Dermis blood vessel endothelial cell (primary cell): ENCODE results near the gene SERPINB1. TPM values are rescaled to one million over a fixed set of nuclear protein-coding genes. Genes with fewer than 3 reads are reported as not detected.

Experiments
- DNase-seq: peaks from one replicate; pipeline ENCODE4 v3.0.0; 2010
- total RNA-seq: library from RNA; depleted of rRNA; stranded (reverse); fragments of >200 nt; gene quantifications from 2 replicates; pipeline ENCODE4 v1.2.3, GENCODE V29; 2014

The SERPINB1 gene
- total RNA-seq, 1 donor from 2014 or later = 32.2 TPM

GRCh38 chr6:2844008-2844407 is 2.3 kb upstream of the SERPINB1 start:
- no peak for DNase-seq

GRCh38 chr6:2843138-2843740 is 1.6 kb upstream of the SERPINB1 start:
- no peak for DNase-seq

- no peak for DNase-seq
Measured at GRCh38 chr6:2842139-2842552, 483 bp upstream of the SERPINB1 start.

GRCh38 chr6:2840749-2841061 is 958 bp downstream of the SERPINB1 start:
- DNase-seq = no peak

- no peak for DNase-seq
Measured at GRCh38 chr6:2839982-2840748, 1.5 kb downstream of the SERPINB1 start.

GRCh38 chr6:2839195-2839981 is 2.3 kb downstream of the SERPINB1 start:
- no peak for DNase-seq

- DNase-seq = no peak
Measured at GRCh38 chr6:2838251-2838650, 3.4 kb downstream of the SERPINB1 start.

GRCh38 chr6:2834262-2834661 is 7.4 kb downstream of the SERPINB1 start:
- DNase-seq = no peak

- DNase-seq = no peak
Measured at GRCh38 chr6:2831392-2831791, 10.3 kb downstream of the SERPINB1 start.

- DNase-seq = no peak
Measured at GRCh38 chr6:2830183-2830582, 11.5 kb downstream of the SERPINB1 start.

GRCh38 chr6:2829253-2829652 is 12.4 kb downstream of the SERPINB1 start:
- DNase-seq = no peak

GRCh38 chr6:2828629-2829028 is 13.0 kb downstream of the SERPINB1 start:
- no peak for DNase-seq

GRCh38 chr6:2827142-2827541 is 14.5 kb downstream of the SERPINB1 start:
- DNase-seq = no peak

GRCh38 chr6:2826131-2826530 is 15.5 kb downstream of the SERPINB1 start:
- no peak for DNase-seq

GRCh38 chr6:2823104-2823850 is 18.4 kb downstream of the SERPINB1 start:
- DNase-seq = no peak

- no peak for DNase-seq
Measured at GRCh38 chr6:2821554-2821953, 20.1 kb downstream of the SERPINB1 start.

GRCh38 chr6:2820415-2820814 is 21.2 kb downstream of the SERPINB1 start:
- DNase-seq = peak; percentile 82

- no peak for DNase-seq
Measured at GRCh38 chr6:2819978-2820377, 21.7 kb downstream of the SERPINB1 start.

- peak; percentile 22 for DNase-seq
Measured at GRCh38 chr6:2819115-2819514, 22.5 kb downstream of the SERPINB1 start.

GRCh38 chr6:2818593-2818992 is 23.1 kb downstream of the SERPINB1 start:
- peak; percentile 85 for DNase-seq

- DNase-seq = peak; percentile 78
Measured at GRCh38 chr6:2817903-2818443, 23.7 kb downstream of the SERPINB1 start.

GRCh38 chr6:2816158-2816557 is 25.5 kb downstream of the SERPINB1 start:
- no peak for DNase-seq

- DNase-seq = no peak
Measured at GRCh38 chr6:2812695-2813094, 29.0 kb downstream of the SERPINB1 start.
